Stimulated activated CD8-positive, alpha-beta memory T cell treated with anti-CD3 and anti-CD28 coated beads, Interleukin-15, amount 100 ng/mL, for 4 hours (primary cell): ENCODE measurements around the gene KLHL14.

ENCODE experiments used
- DNase-seq, 2 donors: peaks; one replicate each; pipeline ENCODE4 v3.0.0-alpha.2; 2020; ENCODE audit warnings: low read depth in 2 of 2

KLHL14 gene

GRCh38 chr18:32770666-32771168, 2.1 kb downstream of the KLHL14 start:
- DNase-seq = no peak

DNA sequence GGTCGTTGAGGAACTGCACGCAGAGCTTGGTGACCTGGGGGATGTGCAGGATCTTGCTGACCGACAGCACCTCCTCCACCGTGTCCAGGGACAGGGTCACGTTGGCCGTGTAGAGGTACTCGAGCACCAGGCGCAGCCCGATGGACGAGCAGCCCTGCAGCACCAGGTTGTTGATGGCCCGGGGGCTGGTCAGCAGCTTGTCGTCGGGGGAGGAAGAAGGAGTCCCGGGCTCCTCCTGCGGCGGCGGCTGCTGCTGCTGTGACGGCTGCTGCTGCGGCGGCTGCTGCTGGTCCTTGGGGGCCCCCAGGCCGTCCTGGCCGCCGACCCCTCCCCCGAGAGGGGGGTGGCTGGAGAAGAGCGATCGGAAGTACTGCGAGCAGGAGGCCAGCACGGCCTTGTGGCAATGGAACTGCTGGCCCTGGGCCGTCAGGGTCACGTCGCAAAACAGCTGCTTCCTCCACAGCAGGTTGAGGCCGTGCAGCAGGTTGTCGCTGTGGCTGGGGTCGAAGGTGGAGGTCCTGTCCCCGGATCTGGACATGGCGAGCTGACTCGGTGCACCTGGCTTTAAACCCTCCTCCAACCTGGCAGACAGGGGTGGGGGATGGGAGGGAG, 2.7 kb downstream of the KLHL14 start:
- no peak for DNase-seq

GRCh38 chr18:32769586-32770053, 3.2 kb downstream of the KLHL14 start:
- DNase-seq = no peak

GRCh38 chr18:32769071-32769585, 3.7 kb downstream of the KLHL14 start:
- no peak for DNase-seq

DNA sequence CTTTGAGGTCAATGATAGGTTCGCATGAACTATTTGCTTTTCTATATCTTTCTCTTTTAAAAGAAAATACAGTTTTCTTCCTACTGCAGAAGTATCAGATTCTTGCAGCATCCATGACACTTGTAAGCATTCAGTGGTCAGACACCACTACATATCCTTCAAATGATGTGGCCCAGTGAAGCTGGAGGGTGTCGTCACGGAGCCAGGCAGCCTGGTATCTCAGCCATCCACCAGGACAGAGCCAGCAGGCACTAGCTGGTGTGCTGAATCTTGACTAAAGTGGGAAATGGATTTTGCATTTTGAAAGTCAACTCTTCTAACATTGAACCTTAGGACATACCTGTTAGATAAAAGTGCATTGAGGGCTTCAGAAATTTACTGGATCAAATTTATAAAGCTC, 5.4 kb downstream of the KLHL14 start:
- DNase-seq = no peak

DNA sequence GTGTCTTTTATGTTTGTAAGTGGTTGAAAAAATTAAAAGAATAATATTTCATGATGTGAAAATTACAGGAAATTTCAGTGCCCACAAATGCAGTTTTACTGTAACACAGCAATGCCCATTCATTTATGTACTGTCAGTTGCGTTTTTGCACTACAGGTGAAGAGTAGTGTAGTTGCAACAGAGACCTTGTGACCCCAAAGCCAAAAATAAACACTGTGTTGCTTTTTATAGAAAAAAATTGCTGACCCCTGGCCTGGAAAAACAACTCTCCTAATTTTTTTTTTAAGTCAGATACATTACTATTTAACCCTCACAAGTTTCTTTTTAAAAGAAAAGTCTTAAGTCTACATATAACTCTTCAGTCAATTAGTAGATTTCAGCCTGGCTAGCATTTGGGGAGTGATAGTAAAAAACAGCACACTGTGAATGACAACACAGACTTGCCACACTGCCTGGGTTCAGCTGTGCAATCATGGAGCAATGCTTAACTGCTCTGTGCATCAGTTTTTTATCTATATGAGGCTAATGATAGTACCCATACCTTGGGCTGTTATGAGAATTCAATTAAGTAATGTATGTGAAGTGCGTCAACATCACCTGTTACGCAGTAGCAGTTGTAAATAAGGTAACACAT, 8.1 kb downstream of the KLHL14 start:
- no peak for DNase-seq

DNA sequence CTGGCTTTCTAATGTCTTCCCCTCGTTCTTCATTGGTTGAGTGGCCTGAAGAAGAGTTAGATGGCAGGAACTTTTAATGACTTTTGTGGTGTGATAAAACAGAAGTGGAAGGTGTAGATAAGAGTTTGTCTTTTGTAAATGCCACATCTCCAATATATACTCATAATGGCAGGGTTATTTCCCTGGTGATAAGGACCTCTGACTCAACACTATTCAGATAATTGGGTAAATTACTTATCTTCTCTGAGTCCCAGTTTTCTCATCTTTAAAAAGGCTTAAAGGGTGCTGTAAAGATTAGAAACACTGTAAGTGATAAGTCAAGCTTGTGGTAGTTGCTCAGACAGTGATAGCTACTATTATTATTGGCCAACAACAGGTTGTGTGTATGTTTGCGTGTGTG, 9.5 kb downstream of the KLHL14 start:
- no peak for DNase-seq

- DNase-seq = no peak
These were observed 11.6 kb downstream of the KLHL14 start for GRCh38 chr18:32761231-32761630.

DNA sequence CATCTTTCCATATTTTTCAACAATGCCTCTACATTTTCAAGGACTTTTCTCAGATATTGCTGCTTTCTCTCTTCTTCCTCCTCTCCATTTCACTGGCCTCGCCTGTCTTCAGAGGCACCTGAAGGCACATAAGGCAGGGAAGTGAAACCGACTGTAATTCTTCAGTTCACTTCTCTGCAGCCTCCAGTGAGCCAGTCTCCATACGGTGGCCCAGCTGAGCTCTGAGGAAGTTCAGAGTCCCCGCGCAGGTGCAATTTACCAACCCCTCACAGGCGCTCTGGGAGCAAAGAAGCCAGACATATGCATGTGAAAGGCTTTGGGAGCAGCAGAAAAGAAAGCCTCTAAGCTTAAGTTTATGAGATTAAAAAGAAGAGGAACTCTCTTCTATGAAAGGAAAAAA, 12.4 kb downstream of the KLHL14 start:
- no peak for DNase-seq

DNA sequence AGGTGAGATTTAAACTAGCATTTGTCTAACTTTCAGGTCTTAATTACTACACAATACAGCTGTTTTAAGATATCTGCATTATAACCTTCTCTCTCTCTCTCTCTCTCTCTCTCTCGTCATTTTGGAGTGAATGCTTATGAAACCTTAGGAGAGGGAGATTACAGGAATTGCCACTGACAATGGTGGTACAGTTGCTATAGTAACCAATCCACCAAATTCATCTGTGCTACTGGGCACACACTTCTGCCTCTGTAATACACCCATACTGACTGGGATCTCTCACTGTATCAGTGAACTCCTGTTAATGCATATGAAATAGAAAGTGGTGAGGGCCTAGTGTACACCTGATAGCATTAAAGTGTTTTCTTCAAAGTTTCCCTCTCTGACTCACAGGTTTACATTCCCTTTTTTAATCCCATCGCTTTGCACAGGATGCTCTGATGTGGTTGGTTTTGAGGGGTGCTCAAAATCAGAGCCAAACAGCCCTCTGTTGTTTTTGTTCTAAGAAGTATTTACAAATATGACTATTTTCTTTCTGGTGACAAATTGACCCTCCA, 13.1 kb downstream of the KLHL14 start:
- DNase-seq = no peak

DNA sequence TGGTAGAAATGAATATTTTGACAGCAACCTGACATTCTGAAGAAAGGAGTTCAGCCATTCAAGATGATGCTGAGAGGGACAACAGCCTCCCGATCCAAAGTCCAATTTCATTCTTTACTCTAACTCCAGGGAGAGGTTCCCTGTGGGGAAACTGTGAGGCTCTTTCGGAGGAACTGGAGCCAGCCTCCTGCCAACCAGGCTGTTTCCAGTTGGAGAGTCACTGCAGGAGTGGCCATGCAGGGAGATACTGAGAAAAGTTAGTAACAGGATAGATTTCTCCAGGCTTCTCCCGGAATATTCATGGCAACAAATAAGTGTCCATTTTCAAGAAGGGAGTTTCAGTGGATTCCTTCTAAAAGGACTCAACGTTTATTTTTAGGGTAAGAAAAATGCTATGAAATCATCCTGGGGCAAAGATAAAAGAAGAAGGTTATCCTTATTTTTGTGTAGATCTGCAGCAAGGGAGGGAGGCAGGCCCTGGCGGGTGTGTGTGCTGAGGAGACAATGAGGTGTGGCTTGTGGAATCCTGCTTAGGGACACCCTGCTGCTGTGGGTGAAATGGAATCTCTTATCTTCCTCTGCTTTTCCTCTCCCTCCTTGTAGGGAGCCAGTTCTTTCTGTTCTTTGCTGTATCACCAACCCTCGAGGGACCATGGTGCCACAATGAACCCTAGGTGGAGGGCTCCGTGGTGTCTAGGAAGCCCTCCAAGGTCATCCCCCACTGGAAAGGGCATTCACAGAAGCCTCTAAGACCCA, 18.1 kb downstream of the KLHL14 start:
- DNase-seq = no peak

- no peak for DNase-seq
These were observed 19.1 kb downstream of the KLHL14 start for GRCh38 chr18:32753656-32754260.

DNA sequence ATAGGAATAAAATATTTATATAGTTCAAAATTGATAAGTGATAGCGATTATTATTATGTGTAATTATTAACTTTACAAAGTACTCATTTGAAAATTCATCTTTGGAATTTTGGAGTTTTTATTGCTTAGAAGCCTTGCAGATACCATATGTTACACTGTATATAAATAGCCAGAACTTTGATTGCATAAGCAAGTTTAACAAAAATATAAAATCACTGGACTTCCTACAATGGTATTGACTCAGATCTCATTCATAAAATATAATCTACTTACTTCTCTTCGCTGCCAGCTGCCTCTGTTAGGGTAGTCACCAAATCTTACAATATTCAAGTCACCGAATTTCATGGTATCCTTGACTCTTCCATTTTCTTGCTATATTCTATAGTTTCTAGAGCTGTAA, 22.5 kb downstream of the KLHL14 start:
- DNase-seq = no peak

- DNase-seq = no peak
These were observed 23.0 kb downstream of the KLHL14 start for GRCh38 chr18:32749809-32750208.

DNA sequence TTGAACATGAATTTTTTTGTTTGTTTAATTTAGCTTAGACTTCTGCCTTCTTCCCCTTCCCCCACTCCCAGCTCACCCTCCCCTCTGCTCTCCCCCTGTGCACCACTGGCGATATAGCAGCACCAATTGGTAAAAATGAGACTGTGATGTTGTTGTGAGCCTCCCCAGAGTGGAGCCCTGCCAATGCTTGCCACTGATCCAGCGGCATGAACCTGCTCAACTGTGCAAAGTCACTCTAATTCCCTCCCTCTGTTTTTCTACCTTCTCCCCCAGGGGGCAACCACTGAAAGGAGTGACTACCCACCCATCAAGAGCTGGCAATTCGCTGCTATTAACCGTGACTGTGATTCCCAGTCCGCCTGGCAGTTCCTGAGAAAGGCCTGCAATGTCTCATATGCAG, 30.2 kb downstream of the KLHL14 start:
- DNase-seq = no peak

- no peak for DNase-seq
These were observed 37.0 kb downstream of the KLHL14 start for GRCh38 chr18:32735781-32736180.

- no peak for DNase-seq
These were observed 38.4 kb downstream of the KLHL14 start for GRCh38 chr18:32734442-32734841.

DNA sequence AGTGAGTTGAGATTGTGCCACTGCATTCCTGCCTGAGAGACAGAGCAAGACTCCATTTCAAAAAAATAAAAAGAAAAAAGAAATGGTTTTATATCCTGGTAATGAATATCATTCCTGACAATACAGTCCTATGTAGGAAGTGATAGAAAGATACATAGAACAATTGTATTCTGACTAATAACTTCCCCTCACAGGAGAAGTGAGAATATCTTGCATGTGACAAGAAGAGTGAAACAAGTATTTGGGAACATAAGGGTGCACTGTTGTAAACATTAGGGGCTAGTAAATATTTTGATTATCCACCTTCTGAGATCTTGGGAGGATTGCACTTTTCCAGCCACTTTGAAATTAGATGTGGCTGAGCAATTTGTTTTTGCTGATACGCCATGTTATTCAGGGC, 40.7 kb downstream of the KLHL14 start:
- DNase-seq = no peak

GRCh38 chr18:32730620-32731091, 42.2 kb downstream of the KLHL14 start:
- no peak for DNase-seq

- DNase-seq = no peak
These were observed 42.8 kb downstream of the KLHL14 start for GRCh38 chr18:32730068-32730467.

GRCh38 chr18:32724071-32724749, 48.6 kb downstream of the KLHL14 start:
- no peak for DNase-seq
